Activated CD4-positive, alpha-beta T cell treated with anti-CD3 and anti-CD28 coated beads, Interleukin-2, amount 10 ng/mL, durations not matched to agents 7 days and 5 days (primary cell): ENCODE results near the gene LAMA5. TPM values are rescaled to one million over a fixed set of nuclear protein-coding genes. Genes with fewer than 3 reads are reported as not detected.

ENCODE experiments used
- CTCF ChIA-PET: fragments of 350-600 bp; sonication (Branson Sonifier 250); formaldehyde crosslinking; loops from one replicate; lab custom pipeline; 2021; ENCODE audit warnings: antibody characterized with exemption; lab: Charles Lee
- POLR2A ChIA-PET: fragments of 350-600 bp; sonication (Branson Sonifier 250); formaldehyde crosslinking; loops from one replicate; lab custom pipeline; 2021; ENCODE audit warnings: antibody characterized with exemption; lab: Charles Lee
- DNase-seq: peaks from one replicate; pipeline ENCODE4 v3.0.0-alpha.2; 2020
- H3K27ac Mint-ChIP-seq: one replicate; pipeline ENCODE4 v1.8.0; 2021; ENCODE audit warnings: mild to moderate bottlenecking, moderate library complexity, mixed read lengths
- H3K27me3 Mint-ChIP-seq: one replicate; pipeline ENCODE4 v1.8.0; 2021; ENCODE audit warnings: mixed read lengths
- H3K36me3 Mint-ChIP-seq: one replicate; pipeline ENCODE4 v1.8.0; 2021; ENCODE audit warnings: low read depth, mixed read lengths
- H3K4me1 Mint-ChIP-seq: one replicate; pipeline ENCODE4 v1.8.0; 2021; ENCODE audit warnings: mixed read lengths
- H3K4me3 Mint-ChIP-seq: one replicate; pipeline ENCODE4 v1.8.0; 2021; ENCODE audit warnings: mild to moderate bottlenecking, moderate library complexity, mixed read lengths
- H3K9me3 Mint-ChIP-seq: one replicate; pipeline ENCODE4 v1.8.0; 2021; ENCODE audit warnings: mixed read lengths
- total RNA-seq, 2 experiments: library from RNA; stranded (reverse); gene quantifications; one replicate each; pipeline ENCODE4 v1.2.3, GENCODE V29; 2021

The LAMA5 gene
- total RNA-seq, 2 experiments from 2014 or later = 0.64 to 0.67 TPM

DNA sequence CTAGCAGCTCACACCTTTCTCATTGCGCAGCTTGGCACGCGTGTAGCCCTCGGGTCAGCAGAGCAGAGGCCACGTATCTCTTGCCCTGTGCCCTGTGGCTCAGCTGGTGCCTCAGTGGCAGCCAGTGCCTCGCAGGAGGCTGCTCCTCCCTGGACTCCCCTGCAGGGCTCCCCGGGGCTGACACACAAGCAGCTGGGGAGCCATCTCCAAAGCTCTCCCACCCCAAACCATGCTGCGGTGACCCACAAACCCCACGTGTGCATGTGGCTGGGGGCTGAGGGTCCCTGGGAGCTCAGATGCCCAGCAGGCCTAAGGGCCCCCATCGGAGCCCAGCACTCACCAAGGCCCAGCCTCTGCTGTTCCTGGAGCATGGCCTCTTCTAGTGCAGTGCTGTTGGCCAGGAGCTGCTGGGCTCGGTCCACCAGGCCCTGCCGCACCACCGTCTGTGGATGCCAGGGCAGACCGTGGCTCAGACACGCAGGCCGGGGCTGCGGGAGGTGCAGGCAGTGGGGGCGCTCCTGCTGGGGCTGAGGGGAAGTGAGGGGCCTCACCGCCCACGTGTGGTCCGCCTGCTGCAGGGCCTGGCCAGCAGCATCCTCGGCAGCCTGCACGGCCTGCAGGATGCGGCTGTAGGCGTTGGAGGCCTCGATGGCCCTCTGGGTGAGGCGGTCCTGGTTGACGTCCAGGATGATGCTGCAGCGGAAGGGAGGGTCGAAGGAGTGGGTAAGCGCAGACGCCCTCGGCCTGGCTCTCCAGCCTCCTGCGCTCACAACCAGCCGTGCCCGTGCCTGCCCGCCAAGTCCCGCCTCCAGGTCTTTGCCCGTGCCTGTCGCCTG is 50.6 kb downstream of the LAMA5 start:
- no peak overlapping the region for H3K27ac Mint-ChIP-seq
- no peak for DNase-seq
- no peaks in the 10 kb centered on the region for H3K36me3 Mint-ChIP-seq
- H3K4me3 Mint-ChIP-seq = no peak overlapping the region
- no peaks in the 10 kb centered on the region for H3K4me1 Mint-ChIP-seq
- CTCF ChIA-PET = no interaction called here
- no peaks in the 10 kb centered on the region for H3K9me3 Mint-ChIP-seq
- POLR2A ChIA-PET = no interaction called here
- H3K27me3 Mint-ChIP-seq = no peaks in the 10 kb centered on the region

DNA sequence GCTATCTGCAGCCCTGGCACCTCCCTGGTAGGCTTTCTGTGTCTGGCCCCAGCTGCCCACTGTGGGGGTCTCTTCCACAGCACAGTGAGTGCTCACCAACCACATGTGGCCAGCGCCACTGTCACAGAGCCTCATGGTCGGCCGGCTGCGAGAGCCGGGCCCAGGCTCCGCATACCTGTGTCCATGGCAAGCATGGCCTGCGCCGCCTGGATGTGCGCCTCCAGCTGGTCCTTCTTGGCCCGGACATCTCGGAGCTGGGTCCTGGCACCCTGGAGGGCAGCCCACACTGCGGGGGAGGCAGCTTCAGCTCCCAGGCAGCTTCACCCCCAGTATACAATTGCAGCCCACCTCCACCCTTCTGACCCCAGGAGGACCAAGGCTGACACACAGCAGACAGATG is 51.3 kb downstream of the LAMA5 start:
- ChIA-PET CTCF (interaction anchor here (0.6 kb wide), 1 partner anchor 67 kb away, joined by 3 read pairs; no protein-coding TSS in a partner anchor), POLR2A (no interaction called here)
- no peak for DNase-seq
- Mint-ChIP-seq H3K4me3 (no peak overlapping the region), H3K4me1 (no peaks in the 10 kb centered on the region), H3K36me3 (no peaks in the 10 kb centered on the region), H3K27me3 (no peaks in the 10 kb centered on the region), H3K9me3 (no peaks in the 10 kb centered on the region), H3K27ac (no peak overlapping the region)

DNA sequence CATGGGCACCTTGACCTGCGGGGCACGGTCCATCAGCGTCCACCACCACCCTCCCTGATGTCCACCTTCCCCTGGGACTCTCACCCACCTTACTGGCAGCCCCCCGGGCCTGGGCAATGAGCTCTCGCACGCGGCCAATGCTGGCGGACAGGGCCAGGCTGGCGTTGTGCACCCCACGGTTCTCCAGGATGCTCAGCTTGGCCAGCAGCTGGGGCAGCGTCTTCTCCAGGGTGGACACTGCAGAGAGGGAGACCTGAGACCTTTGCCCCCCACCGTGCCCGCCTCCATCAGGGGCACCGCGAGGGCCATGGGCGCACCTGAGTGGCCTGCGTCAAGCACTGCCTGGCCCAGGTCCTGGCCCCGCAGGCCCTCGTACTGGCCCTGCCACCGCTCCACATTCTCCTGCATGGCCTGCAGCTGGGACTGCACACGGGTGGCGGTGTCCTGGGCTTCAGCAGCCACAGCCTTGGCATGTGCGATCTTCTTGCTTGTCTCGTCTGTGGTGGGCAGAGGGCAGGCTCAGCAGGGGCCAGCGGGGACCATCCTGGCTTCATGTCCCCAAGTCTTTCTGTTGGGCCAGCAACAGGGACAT is 52.3 kb downstream of the LAMA5 start:
- no peak for DNase-seq
- H3K4me3 Mint-ChIP-seq = no peak overlapping the region
- ChIA-PET CTCF (no interaction called here), POLR2A (no interaction called here)
- no peaks in the 10 kb centered on the region for H3K27me3 Mint-ChIP-seq
- no peaks in the 10 kb centered on the region for H3K4me1 Mint-ChIP-seq
- no peak overlapping the region for H3K27ac Mint-ChIP-seq
- no peaks in the 10 kb centered on the region for H3K36me3 Mint-ChIP-seq
- no peaks in the 10 kb centered on the region for H3K9me3 Mint-ChIP-seq

DNA sequence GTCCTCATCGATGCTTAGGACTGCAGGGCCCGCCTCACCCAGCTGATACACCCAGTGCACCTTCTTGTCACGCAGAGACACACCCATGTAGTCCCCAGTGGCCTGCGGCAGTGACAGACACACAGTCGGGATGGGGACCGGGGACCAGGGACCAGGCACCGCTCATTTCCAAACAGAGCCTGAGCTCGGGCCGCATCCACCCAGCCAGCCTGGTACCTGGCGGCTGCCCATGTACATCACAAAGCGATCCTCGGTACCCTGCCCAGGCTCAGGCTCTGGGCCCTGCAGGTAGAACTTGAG is 52.8 kb downstream of the LAMA5 start:
- H3K4me1 Mint-ChIP-seq = no peaks in the 10 kb centered on the region
- H3K27ac Mint-ChIP-seq = no peak overlapping the region
- H3K27me3 Mint-ChIP-seq = no peaks in the 10 kb centered on the region
- no peaks in the 10 kb centered on the region for H3K36me3 Mint-ChIP-seq
- no peak for DNase-seq
- CTCF ChIA-PET = no interaction called here
- H3K4me3 Mint-ChIP-seq = no peak overlapping the region
- POLR2A ChIA-PET = no interaction called here
- no peaks in the 10 kb centered on the region for H3K9me3 Mint-ChIP-seq

DNA sequence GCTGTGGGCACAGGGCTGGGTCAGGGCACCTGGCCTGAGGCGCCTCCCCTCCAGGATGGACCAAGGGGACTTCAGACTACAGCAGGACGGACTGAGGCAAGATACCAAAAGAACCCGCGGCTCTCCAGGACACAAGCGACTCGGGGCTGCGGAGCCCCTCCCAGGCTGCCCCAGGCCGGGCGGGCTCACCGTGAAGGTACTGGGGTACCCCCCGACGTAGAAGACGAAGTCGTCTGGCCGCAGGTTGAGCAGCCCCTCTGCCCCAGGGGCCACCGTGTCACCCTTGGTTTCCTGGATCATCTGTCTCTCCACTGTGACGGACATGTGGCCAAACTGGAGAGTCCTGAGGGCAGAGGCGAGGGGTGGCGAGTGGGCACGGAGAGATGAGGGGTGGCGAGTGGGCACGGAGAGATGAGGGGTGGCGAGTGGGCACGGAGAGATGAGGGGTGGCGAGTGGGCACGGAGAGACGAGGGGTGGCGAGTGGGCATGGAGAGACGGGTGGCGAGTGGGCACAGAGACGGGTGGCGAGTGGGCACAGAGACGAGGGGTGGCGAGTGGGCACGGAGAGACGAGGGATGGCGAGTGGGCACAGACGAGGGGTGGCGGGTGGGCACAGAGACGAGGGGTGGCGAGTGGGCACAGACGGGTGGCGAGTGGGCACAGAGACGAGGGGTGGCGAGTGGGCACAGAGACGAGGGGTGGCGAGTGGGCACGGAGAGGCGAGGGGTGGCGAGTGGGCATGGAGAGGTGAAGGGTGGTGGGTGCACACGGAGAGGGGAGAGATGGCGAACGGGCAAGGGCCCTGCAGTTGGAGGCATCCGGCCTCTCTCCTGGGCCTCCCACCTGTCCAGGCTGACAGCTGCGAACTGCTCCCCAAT is 53.4 kb downstream of the LAMA5 start:
- peaks cover 4% of the 10 kb centered on the region for H3K36me3 Mint-ChIP-seq
- ChIA-PET POLR2A (no interaction called here), CTCF (no interaction called here)
- no peaks in the 10 kb centered on the region for H3K9me3 Mint-ChIP-seq
- H3K27me3 Mint-ChIP-seq = no peaks in the 10 kb centered on the region
- H3K27ac Mint-ChIP-seq = no peak overlapping the region
- DNase-seq = no peak
- no peaks in the 10 kb centered on the region for H3K4me1 Mint-ChIP-seq
- H3K4me3 Mint-ChIP-seq = no peak overlapping the region

DNA sequence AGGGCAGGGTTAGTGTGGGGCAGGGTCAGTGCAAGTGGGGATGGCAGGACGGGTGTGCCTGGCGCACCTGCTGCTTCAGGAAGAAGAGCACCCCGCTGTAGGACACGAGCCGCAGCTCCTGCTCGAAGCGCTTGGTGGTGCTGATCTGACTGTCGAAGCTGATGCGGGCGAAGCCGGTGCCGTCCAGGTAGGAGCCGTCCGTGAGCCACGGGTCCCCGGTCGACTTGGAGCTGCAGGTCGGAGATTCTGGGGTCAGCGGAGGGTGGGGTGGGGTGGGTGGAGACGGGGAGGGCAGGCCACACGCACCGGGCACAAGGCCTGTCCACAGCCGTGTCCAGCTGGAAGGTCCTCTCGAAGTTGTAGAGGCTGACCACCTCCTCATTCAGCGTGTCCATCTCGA is 54.1 kb downstream of the LAMA5 start:
- H3K36me3 Mint-ChIP-seq = peaks cover 4% of the 10 kb centered on the region

DNA sequence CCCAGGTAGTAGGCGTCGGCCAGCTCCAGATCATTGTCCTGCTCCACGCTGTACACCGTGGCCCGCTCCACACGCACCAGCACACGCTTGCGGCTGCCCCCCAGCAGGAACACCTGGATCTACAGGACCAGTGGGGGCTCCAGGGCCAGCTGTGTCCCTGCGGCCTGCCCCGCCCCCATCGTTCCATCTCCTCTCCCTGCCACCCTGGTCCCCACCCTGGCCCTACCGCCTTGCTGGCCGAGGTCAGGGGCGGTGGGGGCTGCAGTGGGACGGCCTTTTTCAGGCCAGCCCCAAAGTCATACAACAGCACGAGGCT is 54.5 kb downstream of the LAMA5 start:
- H3K27ac Mint-ChIP-seq = no peak overlapping the region
- H3K27me3 Mint-ChIP-seq = no peaks in the 10 kb centered on the region
- H3K4me3 Mint-ChIP-seq = no peak overlapping the region
- no peaks in the 10 kb centered on the region for H3K4me1 Mint-ChIP-seq
- DNase-seq = no peak
- H3K9me3 Mint-ChIP-seq = no peaks in the 10 kb centered on the region
- ChIA-PET CTCF (no interaction called here), POLR2A (no interaction called here)
- H3K36me3 Mint-ChIP-seq = peaks cover 4% of the 10 kb centered on the region

More for the DNA sequence above, 54.1 kb downstream of the LAMA5 start:
- Mint-ChIP-seq H3K4me3 (no peak overlapping the region), H3K27me3 (no peaks in the 10 kb centered on the region), H3K9me3 (no peaks in the 10 kb centered on the region), H3K4me1 (no peaks in the 10 kb centered on the region), H3K27ac (no peak overlapping the region)
- POLR2A ChIA-PET = no interaction called here
- CTCF ChIA-PET = no interaction called here
- no peak for DNase-seq

DNA sequence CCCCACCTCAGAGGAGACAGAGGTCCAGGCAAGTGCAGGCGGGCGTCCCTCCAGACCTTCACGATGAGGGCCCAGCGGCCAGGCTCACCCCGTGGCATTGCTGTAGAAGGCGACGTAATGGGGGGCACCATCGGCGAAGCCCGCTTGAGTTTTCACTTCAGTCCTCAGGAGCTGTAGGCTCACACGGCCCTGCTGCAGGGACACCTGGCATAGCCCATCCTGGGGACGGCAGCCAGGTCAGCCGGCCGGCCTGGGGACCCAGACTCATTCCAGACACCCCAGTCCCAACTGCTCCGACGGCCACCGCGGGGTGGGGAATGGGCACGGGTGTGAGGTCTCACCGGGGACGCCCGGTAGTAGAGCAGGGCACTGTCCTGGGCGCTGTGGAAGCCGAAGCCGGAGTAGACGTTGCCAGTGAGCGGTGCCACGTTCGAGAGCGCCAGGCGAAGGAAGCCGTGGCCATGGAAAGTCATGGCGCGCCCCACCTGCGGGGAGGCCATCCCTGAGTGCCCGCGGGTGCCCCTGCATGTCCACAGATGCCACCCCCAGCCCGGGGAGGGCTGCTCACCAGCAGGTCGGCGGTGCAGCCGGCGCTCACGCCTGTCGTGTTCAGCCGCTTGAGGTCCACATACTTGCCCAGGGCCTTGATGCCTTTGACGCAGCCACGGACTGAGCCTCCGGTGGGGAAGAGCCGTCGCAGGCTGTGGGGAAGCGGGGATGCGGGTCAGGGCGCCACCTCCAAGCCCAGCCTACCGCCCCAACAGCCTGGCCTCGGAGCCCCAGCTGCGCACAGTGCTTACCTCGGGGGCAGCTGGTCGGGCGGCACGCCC is 55.1 kb downstream of the LAMA5 start:
- no peaks in the 10 kb centered on the region for H3K4me1 Mint-ChIP-seq
- H3K27ac Mint-ChIP-seq = no peak overlapping the region
- H3K4me3 Mint-ChIP-seq = no peak overlapping the region
- H3K27me3 Mint-ChIP-seq = no peaks in the 10 kb centered on the region
- peaks cover 7% of the 10 kb centered on the region for H3K36me3 Mint-ChIP-seq
- ChIA-PET CTCF (no interaction called here), POLR2A (no interaction called here)
- H3K9me3 Mint-ChIP-seq = no peaks in the 10 kb centered on the region
- no peak for DNase-seq

DNA sequence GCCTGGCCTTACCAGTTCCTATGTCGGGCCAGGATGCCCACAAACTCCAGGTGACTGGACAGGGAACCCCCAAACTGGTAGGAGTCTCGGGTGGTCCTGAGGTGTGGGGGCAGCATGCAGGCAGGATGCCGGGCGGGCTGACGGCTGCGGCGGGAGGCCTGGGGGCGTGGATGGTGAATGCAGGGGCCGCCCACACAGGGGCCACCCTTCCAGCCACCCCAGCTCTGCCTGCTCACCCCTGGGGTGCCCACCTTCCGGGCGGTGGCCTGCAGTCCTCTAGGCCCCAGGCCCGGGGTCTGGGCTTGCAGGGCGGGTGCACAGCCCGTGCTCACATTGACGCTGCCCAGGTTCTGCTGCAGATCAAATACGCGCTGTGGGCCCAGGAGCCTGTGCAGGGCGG is 56.0 kb downstream of the LAMA5 start:
- ChIA-PET POLR2A (no interaction called here), CTCF (no interaction called here)

DNA sequence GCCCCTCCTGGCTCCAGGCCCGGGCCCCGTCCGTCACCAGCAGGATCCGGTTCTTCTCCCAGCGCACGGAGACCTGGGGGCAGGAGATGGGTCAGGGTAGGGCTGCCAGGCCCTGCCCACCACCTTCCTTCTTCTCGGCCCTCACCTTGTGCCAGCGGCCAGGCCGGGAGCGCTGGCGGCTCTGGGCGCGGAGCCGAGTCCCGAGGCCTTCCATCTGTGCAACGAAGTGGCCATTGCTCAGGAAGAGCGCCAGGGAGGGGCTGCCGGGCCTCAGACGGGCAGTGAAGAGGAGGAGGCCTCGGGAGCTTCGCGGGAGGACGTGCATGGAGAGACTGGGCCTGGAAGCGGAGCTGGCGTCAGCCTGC is 56.4 kb downstream of the LAMA5 start:
- ChIA-PET CTCF (no interaction called here), POLR2A (no interaction called here)
- no peaks in the 10 kb centered on the region for H3K27me3 Mint-ChIP-seq
- no peak for DNase-seq
- H3K27ac Mint-ChIP-seq = no peak overlapping the region
- no peaks in the 10 kb centered on the region for H3K9me3 Mint-ChIP-seq
- H3K4me3 Mint-ChIP-seq = no peak overlapping the region
- H3K36me3 Mint-ChIP-seq = peaks cover 12% of the 10 kb centered on the region
- H3K4me1 Mint-ChIP-seq = no peaks in the 10 kb centered on the region

More for the DNA sequence above, 56.0 kb downstream of the LAMA5 start:
- H3K36me3 Mint-ChIP-seq = peaks cover 9% of the 10 kb centered on the region
- no peaks in the 10 kb centered on the region for H3K4me1 Mint-ChIP-seq
- H3K27ac Mint-ChIP-seq = no peak overlapping the region
- no peak for DNase-seq
- H3K9me3 Mint-ChIP-seq = no peaks in the 10 kb centered on the region
- H3K4me3 Mint-ChIP-seq = no peak overlapping the region
- no peaks in the 10 kb centered on the region for H3K27me3 Mint-ChIP-seq

DNA sequence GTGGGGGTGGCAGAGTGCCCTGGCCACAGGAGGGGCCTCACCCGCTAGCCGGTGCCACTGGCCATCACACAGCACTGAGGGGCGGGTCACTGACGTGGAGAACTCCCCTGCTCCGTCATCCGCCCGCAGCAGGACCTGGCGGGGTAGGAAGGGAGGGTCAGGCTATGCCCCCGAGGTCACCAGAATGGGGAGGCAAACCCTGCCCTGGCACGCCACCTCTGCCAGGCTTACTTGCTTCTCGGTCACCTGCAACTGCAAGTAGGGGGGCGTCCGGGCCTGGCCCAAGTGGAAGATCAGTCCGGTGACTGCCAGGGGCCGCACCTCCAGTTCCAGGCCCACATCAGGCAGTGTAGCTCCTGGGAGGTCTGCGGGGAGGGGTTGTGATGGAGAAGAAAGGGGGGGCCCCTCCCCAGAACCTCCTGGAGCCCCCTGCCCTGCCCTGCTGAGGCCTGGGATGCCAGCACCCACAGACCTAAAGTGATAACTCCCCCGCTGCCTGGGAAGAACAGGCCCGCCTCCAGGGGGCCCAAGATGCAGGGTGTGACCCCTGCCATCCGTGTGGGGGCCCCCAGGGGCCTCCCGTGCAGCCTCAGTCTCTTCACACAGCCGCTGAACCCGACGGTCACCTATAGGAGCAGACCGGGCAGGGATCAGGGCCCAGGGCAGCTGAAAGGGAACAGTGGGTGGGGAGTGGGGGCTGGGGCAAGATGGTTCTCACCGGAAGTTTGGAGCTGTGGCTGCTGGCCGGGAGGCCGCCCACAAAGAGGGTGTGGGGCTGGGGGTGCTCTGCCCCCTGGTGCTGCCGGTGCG is 57.0 kb downstream of the LAMA5 start:
- peaks cover 15% of the 10 kb centered on the region for H3K36me3 Mint-ChIP-seq
- no peaks in the 10 kb centered on the region for H3K27me3 Mint-ChIP-seq
- ChIA-PET POLR2A (no interaction called here), CTCF (no interaction called here)
- H3K4me3 Mint-ChIP-seq = no peak overlapping the region
- DNase-seq = no peak
- no peaks in the 10 kb centered on the region for H3K9me3 Mint-ChIP-seq
- H3K27ac Mint-ChIP-seq = no peak overlapping the region
- peaks cover 5% of the 10 kb centered on the region for H3K4me1 Mint-ChIP-seq

DNA sequence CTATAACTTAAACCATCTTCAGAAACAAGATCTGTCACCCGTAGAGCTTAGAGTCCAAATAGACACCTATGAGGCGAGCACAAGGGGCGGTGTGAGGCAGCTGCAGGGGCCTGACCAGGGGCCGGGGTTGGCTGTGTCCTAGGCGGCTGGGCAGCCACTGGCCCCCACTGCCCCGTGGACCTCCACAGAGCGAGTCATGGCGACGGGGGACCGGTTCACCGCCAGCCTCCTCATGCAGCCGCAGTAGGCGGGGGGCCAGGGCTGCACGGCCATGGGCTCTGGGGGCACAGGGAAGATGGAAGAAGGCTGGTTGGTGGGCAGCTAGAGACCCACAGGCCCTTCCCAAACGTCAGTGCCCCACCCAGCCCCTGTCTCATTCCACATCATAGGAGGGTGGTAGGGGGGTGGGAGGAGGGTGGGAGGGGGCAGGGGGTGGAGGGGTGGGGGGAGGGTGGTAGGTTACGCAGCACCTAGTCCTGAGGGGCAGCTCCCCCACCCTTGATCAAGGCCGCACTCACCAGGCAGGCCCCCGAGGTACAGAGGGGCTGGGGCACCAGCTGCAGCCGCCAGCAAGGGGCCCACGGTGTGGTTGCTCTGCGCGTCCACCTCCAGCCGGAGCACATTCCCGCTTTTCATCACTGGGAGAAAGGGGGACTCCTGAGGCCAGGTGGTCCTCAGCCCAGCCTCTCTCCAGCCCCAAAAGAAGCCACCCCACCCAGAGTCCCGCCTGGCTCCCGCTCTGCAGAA is 57.7 kb downstream of the LAMA5 start:
- POLR2A ChIA-PET = no interaction called here
- CTCF ChIA-PET = no interaction called here
- no peak for DNase-seq
- Mint-ChIP-seq H3K36me3 (peaks cover 16% of the 10 kb centered on the region), H3K9me3 (no peaks in the 10 kb centered on the region), H3K27ac (no peak overlapping the region), H3K4me1 (peaks cover 11% of the 10 kb centered on the region), H3K27me3 (no peaks in the 10 kb centered on the region), H3K4me3 (no peak overlapping the region)
